HepG2 (cell line): ENCODE results near the gene CKAP2L. TPM values are rescaled to one million over a fixed set of nuclear protein-coding genes. Genes with fewer than 3 reads are reported as not detected.

ENCODE experiments used
- FOXA1 ChIP-seq, 2 experiments: fragments of 450-650 bp in 1 of 2; sonication (generic) in 1 of 2; formaldehyde crosslinking in 1 of 2; IDR thresholded peaks; 2 replicates each; pipeline versions ENCODE4 v1.4.0 to v1.6.1; 2016 to 2020; ENCODE audit warnings: missing genetic modification reagents in 1 of 2
- GABPA ChIP-seq, 2 experiments: IDR thresholded peaks; 2 replicates each; pipeline ENCODE4 v1.6.1; 2011 to 2016; ENCODE audit warnings: low read depth in 2 of 2, low read length in 1 of 2, missing biosample characterization in 1 of 2, missing genetic modification characterization in 1 of 2
- ZNF552 ChIP-seq: sonication (generic); formaldehyde crosslinking; IDR thresholded peaks from 2 replicates; pipeline ENCODE4 v1.9.0; 2022; ENCODE audit warnings: missing genetic modification reagents, mild to moderate bottlenecking, borderline replicate concordance
- polyA plus RNA-seq, 8 experiments: library from polyadenylated mRNA; depleted of rRNA in 3 of 8; stranded (reverse) in 7 of 8; unstranded in 1 of 8; fragments of >200 nt; fragmentation: Illumina TruSeq in 4 of 8; extraction: Trizol in 4 of 8; gene quantifications; 2 replicates each; pipeline versions ENCODE4 v1.2.1 to v1.2.3, GENCODE V29; 2011 to 2016; ENCODE audit warnings: low read depth in 4 of 8, missing spikeins in 1 of 8, mixed read lengths in 1 of 8; ENCODE audit not compliant: insufficient read depth in 1 of 8
- total RNA-seq, 5 experiments: library from RNA; depleted of rRNA; stranded (reverse); fragments of >200 nt; fragmentation: Illumina TruSeq; extraction: Trizol; gene quantifications; 2 replicates each; pipeline ENCODE4 v1.2.3, GENCODE V29; 2016; ENCODE audit warnings: low read depth in 1 of 5
- TF ChIP-seq, protein P1 (sequence below), 2 experiments: sonication (generic) in 1 of 2; formaldehyde crosslinking in 1 of 2; IDR thresholded peaks; 2 replicates each; pipeline versions ENCODE4 v1.4.0 to v1.6.1; 2016 to 2020; ENCODE audit warnings: borderline replicate concordance in 1 of 2, low read depth in 1 of 2, mild to moderate bottlenecking in 1 of 2, missing genetic modification reagents in 1 of 2
- TF ChIP-seq, protein P2 (sequence below): sonication (generic); formaldehyde crosslinking; IDR thresholded peaks from 2 replicates; pipeline ENCODE4 v1.4.0; 2020; ENCODE audit warnings: mild to moderate bottlenecking, low read depth, missing genetic modification reagents

CKAP2L gene
- total and polyA plus RNA-seq, 2 of the 13 experiments (the other 11 are each of a cell fraction or from before 2014, with no cell fraction given), result 7.1 to 9.5 TPM

DNA sequence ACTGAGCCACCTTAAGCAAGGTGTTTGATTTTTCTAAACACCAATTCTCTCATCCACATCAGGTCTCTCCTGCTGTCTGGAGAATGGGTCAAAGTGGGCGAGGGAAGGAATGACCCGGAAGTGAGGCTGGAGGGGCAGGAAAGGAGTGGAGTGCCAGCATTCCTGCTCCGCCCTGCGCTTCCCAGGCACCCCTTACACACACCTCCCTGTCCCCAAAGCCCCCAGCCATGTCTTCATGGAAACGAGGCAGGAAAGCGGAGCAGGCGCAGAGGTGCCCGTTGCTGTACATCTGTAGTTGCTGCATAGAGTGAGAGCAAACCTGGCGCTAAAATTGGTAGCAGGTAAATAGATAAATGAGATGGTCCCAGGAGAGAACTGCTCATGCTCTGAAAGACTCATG is 70.8 kb downstream of the CKAP2L start (continued):
- TF ChIP-seq, protein P1, sequence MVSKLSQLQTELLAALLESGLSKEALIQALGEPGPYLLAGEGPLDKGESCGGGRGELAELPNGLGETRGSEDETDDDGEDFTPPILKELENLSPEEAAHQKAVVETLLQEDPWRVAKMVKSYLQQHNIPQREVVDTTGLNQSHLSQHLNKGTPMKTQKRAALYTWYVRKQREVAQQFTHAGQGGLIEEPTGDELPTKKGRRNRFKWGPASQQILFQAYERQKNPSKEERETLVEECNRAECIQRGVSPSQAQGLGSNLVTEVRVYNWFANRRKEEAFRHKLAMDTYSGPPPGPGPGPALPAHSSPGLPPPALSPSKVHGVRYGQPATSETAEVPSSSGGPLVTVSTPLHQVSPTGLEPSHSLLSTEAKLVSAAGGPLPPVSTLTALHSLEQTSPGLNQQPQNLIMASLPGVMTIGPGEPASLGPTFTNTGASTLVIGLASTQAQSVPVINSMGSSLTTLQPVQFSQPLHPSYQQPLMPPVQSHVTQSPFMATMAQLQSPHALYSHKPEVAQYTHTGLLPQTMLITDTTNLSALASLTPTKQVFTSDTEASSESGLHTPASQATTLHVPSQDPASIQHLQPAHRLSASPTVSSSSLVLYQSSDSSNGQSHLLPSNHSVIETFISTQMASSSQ (IDR thresholded peaks at IDR 0.05; ENCODE audit: low read depth), result no peak
- TF ChIP-seq, protein P1 (CRISPR knock-in tag; IDR thresholded peaks at IDR 0.05; ENCODE audit: borderline replicate concordance), result no peak
- TF ChIP-seq, protein P2, sequence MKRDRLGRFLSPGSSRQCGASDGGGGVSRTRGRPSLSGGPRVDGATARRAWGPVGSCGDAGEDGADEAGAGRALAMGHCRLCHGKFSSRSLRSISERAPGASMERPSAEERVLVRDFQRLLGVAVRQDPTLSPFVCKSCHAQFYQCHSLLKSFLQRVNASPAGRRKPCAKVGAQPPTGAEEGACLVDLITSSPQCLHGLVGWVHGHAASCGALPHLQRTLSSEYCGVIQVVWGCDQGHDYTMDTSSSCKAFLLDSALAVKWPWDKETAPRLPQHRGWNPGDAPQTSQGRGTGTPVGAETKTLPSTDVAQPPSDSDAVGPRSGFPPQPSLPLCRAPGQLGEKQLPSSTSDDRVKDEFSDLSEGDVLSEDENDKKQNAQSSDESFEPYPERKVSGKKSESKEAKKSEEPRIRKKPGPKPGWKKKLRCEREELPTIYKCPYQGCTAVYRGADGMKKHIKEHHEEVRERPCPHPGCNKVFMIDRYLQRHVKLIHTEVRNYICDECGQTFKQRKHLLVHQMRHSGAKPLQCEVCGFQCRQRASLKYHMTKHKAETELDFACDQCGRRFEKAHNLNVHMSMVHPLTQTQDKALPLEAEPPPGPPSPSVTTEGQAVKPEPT (CRISPR knock-in tag), result no peak
- TF ChIP-seq FOXA1 (IDR thresholded peaks at IDR 0.05) (no peak), FOXA1 (CRISPR knock-in tag; IDR thresholded peaks at IDR 0.05) (no peak), ZNF552 (CRISPR knock-in tag) (no peak), GABPA (IDR thresholded peaks at IDR 0.05; ENCODE audit: low read depth, low read length) (no peak), GABPA (CRISPR knock-in tag; IDR thresholded peaks at IDR 0.05; ENCODE audit: low read depth) (no peak)
